Activated T-cell treated with anti-CD3 and anti-CD28 coated beads for 48 hours (primary cell): ENCODE data around the gene CHST15.

Experiments used
- DNase-seq: peaks from one replicate; pipeline ENCODE4 v3.0.0-alpha.2; 2020; ENCODE audit warnings: low read depth

CHST15 gene

DNA sequence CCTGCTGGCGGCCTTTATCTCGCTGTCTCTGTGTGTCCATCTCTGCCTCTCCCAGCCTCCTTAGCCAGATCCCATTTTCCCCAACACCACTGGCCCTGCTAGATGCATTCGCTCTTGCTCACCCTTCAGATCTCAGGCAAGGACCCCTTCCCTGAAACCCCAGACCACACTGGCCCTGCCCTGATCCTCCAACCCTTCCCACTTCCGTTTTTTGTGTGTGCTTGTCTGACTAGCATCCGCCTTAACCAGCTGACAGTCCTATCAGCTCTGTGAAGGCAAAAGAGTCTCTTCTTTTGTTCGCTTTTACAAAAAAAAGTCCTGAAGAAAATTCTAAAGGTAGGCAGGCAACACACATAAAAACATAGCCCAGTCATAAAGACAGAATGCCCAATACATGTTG, 28.7 kb downstream of the CHST15 start:
- no peak for DNase-seq

GRCh38 chr10:124063750-124064603, 29.4 kb downstream of the CHST15 start:
- no peak for DNase-seq

- no peak for DNase-seq
Observed at GRCh38 chr10:124062390-124062789, 31.0 kb downstream of the CHST15 start.

DNA sequence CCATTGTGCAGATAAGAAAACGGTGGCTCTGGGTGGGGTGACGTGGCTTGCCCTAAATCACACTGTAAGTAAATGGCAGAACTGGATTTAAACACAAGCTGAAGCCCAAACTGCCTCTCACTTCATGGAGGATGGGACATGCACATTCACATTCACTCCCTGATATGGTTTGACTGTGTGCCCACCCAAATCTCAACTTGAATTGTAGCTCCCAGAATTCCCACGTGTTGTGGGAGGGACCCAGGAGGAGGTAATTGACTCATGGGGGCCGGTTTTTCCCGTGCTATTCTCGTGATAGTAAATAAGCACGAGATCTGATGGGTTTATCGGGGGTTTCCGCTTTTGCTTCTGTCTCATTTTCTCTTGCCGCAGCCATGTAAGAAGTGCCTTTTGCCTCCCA, 32.4 kb downstream of the CHST15 start:
- DNase-seq: no peak

DNA sequence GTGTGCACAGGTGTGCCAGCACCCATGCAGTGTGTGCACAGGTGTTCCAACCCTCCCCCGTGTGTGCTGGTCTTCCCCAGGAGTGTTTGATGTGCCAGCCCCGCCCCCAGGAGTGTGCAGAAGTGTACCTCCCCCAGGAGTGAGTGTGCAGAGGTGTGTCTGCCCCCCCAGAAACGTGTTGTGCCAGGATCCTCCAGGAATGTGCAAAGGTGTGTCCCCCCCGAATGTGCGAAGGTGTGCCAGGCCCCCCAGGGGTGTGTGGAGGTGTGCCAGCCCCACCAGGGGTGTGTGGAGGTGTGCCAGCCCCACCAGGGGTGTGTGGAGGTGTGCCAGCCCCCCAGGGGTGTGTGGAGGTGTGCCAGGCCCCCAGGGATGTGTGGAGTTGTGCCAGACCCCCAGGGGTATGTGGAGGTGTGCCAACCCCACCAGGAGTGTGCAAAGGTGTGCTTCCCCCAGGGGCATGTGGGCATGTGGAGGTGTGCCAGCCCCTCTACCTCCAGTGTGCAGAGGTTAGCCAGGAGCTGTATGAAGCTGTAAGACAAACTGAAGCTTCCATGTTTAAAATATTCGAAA, 33.2 kb downstream of the CHST15 start:
- no peak for DNase-seq

- no peak for DNase-seq
Observed at GRCh38 chr10:124059551-124059950, 33.8 kb downstream of the CHST15 start.

DNA sequence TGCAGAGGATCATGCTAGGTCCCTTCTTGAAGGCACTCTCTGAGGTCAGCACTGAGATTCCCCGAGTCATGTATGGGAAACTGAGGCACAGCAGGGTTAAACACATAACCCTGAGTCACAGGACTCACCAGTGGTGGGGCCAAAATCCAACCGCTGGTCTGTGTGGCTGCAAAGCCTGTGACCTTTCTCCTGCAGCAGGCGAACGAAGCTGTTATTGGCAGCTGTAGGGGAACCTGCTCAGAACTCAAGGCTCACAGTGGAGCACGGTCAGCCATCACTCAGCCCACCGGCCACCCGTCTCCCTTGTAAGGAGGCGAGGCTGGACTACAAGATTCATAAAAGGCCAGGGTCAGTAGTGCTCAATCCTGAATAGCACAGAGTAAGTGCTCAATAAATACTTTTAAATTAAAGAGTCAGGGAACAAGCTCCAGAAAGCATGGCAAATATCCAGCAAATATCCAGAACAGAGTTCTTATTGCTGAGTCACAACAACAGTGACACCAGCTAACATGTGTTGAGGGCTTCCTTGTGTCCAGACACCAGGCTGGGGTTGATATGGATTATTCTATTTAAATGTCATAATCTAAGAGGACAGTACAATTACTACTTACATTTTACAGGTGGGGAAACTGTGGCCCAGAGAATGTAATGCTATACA, 34.9 kb downstream of the CHST15 start:
- DNase-seq: no peak

DNA sequence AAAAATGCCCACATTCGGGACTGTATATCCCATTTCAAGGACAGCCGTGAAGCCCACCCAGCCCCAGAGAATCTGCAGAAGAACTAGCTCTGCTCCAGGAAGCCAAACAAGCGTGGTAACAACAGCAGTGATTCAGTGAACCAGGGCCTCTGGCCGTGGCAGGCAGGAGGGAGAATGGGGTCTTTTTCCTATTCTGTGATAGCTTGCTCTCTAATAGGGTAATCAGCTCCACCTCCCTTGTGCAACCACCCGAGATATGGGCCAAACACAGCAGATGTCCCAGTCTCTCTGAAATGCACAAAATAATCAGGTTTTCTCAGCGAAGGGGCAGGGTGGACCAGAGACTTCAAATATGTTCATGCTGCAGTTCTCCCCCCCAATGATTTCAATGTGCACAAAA, 35.8 kb downstream of the CHST15 start:
- DNase-seq: no peak

DNA sequence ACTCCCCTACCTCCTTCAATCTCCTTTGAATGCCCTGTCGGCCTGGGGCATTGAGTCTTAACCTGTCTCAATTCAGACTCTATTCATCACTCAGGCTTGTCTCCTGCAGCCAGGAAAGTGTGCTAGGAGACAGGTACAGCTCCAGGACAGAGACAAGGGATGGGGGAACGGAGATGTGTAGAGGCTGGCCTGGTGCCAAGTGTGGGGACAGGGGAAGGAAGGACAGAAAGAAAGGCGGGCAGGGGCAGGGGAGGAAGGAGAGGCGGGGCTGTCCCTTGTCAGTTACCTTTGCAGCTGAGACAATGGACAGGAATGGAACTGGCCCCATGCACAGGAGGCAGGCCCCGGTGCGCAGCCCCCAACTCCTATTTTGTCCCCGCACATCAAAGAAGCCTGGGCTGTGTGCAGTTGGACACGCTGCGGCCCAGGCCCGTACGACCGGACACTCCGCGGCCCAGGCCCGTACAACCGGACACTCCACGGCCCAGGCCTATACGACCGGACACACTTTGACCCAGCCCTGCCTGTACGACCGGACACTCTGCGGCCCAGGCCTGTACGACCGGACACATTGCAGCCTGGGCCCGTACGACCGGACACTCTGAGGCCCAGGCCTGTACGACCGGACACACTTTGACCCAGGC, 36.9 kb downstream of the CHST15 start:
- DNase-seq: no peak

GRCh38 chr10:124053971-124054370, 39.4 kb downstream of the CHST15 start:
- DNase-seq: no peak

GRCh38 chr10:124052561-124052960, 40.8 kb downstream of the CHST15 start:
- no peak for DNase-seq

- no peak for DNase-seq
Observed at GRCh38 chr10:124050021-124051015, 43.1 kb downstream of the CHST15 start.

DNA sequence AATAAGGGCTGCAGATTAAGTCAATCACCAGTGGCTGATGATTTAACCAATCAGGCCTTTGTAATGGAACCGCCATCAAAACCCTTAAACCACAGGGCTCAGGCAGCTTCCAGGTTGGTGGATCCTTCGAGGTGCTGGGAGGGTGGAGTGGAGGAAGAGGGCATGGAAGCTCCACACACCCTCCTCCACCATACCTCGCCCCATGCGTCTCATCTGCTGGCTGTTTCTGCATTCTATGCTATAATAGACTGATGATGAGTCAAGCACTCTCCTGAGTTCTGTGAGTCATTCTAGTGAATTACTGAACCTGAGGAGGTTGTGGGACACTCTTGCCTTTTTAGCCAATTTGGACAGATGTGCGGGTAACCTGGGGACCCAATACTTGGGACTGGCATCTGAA, 43.9 kb downstream of the CHST15 start:
- DNase-seq: no peak

GRCh38 chr10:124048371-124049290, 44.8 kb downstream of the CHST15 start:
- DNase-seq: no peak

DNA sequence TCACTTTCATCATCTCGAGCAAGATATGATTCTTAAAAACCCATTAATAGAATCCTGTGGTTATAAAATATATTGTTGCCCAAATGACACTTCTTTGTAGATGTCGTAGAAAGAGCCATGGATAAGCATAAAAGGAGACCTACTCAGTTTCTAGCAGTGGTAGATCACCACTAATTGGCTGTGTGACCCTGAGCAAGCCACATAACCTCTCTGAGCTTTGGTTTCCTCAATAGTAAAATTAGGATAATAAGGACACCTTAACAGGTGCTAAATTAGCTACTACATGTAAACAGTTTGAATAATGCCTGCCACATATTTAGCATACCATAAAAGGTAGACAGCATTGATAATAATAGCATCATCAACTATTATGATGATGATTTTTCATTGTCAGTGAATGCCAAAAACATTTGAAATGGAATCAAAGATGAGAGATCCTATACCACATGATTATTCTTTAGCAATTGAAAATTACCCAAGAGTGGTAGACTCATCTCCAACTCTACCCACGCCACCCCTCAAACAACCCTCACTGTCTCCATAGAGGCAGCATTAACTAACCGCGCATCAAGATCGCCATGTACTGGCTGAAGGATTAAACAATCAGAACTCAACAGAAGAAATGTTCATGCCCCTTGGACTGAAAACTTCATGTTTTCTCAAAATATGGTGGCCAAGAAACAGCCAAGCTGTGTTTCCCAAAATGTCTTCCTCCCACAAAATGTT, 45.8 kb downstream of the CHST15 start:
- DNase-seq: no peak

DNA sequence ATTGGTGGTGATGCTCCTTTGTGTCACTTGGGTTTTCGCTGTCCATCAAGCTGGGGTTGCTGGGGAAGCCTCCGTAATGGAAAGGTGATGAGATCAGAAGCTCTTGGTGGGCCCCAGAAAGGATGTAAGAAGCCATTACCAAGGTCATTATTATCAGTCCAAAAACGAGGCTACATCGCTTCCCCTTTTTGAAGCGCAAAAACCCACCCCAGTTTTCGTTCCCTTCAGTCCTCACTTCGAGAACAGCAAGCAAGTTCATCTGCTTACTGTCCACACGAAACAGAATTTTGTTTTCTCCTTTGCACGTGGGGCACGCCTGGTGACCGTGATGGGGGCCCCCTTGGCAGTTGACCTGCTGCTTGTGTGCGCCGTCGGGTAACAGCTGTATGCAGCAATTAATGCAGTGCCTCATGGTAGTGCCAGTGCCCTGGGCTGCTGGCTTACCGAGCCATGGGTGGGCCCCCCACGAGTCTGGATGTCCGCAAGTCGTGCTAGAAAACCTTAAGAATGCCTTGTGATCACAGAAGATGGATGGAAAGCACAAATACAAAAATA, 47.5 kb downstream of the CHST15 start:
- no peak for DNase-seq

DNA sequence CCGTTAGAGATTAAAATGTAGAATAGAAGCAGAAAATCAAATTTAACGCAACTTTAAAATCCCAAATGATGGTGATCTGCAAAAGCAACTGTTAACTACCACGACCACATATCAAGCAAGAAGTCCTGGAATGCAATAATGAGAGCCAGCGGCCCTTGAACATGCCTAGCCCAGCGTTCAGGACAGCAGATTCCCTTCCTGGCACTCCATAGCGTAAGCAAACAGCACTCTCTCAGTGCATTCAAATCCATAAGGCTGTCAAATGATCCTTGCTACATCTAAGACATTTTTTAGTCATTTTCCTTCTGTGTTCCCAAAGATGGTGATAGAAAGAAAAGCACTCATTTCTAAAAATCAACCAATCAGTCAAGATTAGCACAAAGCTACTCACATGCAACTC, 48.1 kb downstream of the CHST15 start:
- DNase-seq: no peak

DNA sequence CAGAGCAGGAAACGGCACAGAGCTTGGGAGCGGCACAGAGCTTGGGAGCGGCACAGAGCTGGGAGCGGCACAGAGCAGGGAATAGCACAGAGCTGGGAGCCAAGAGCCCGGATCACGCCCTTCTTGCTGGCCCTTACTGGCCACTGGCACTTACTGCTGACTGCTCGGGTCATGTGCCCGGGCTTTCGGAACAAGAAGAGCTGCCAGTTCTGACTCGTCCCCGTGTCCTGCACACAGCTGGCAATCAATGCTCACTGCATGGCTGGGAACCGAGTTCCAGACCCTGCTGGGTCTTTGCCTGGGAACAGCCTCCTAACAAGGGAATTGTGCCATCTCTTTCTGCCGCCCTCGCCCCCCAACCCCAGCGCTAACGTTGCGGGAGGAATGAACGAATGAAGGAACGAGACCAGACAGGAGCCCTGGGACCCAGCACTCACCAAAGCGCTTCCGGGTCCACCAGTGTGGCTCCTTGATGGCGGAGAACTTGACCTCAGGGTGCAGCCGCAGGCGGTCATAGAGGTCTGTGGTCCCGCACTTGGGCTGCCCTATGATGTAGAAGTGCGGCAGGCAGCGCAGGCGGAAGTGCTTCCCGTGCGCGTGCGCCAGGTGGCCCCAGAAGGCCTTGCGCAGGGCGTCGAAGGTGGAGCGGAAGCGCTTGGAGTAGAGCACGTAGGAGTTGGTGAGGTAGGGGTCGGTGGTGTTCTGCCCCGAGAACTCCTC, 49.1 kb downstream of the CHST15 start:
- no peak for DNase-seq
